Neural progenitor cell (in vitro differentiated cells): ENCODE results near the gene TMEM60. TPM values are rescaled to one million over a fixed set of nuclear protein-coding genes. Genes with fewer than 3 reads are reported as not detected.
A peak's percentile ranks its signal among the peaks of the same experiment; 100 is the strongest.

Experiments used
- DNase-seq: peaks from one replicate; pipeline ENCODE4 v3.0.0-alpha.2; 2016; ENCODE audit warnings: low spot score
- H2AFZ ChIP-seq: fragments of 200-600 bp; sonication (generic); replicated peaks from 2 replicates; pipeline ENCODE4 v1.6.1; 2016; ENCODE audit warnings: antibody characterized with exemption
- H3F3A ChIP-seq: fragments of 200-600 bp; sonication (generic); 2 replicates; pipeline ENCODE4 v1.6.1; 2016; ENCODE audit warnings: antibody characterized with exemption, low read depth
- H3K27ac ChIP-seq: fragments of 200-600 bp; sonication (generic); 2 replicates; pipeline ENCODE4 v1.5.1; 2016; ENCODE audit warnings: mild to moderate bottlenecking
- H3K27me3 ChIP-seq: fragments of 200-600 bp; sonication (generic); 2 replicates; pipeline ENCODE4 v1.6.1; 2016; ENCODE audit warnings: mild to moderate bottlenecking, moderate library complexity
- H3K36me3 ChIP-seq: fragments of 200-600 bp; sonication (generic); 2 replicates; pipeline ENCODE4 v1.5.1; 2016
- H3K4me1 ChIP-seq: fragments of 200-600 bp; sonication (generic); 2 replicates; pipeline ENCODE4 v1.6.1; 2016; ENCODE audit warnings: mixed run types
- H3K4me2 ChIP-seq: fragments of 200-600 bp; sonication (generic); 2 replicates; pipeline ENCODE4 v1.6.1; 2016
- H3K4me3 ChIP-seq: fragments of 200-600 bp; sonication (generic); 2 replicates; pipeline ENCODE4 v1.5.1; 2016
- H3K79me2 ChIP-seq: fragments of 200-600 bp; sonication (generic); 2 replicates; pipeline ENCODE4 v1.6.1; 2016; ENCODE audit warnings: low read depth
- H3K9ac ChIP-seq: fragments of 200-600 bp; sonication (generic); 2 replicates; pipeline ENCODE4 v1.6.1; 2016
- H3K9me3 ChIP-seq: fragments of 200-600 bp; sonication (generic); 2 replicates; pipeline ENCODE4 v1.5.1; 2016; ENCODE audit warnings: low read depth
- H4K20me1 ChIP-seq: fragments of 200-600 bp; sonication (generic); 2 replicates; pipeline ENCODE4 v1.6.1; 2016; ENCODE audit warnings: low read depth
- H3K27ac Mint-ChIP-seq: 3 replicates; pipeline ENCODE4 v1.8.0; 2021; ENCODE audit warnings: mixed read lengths
- H3K27me3 Mint-ChIP-seq: 2 replicates; pipeline ENCODE4 v1.8.0; 2022; ENCODE audit warnings: low read depth, mild to moderate bottlenecking, inconsistent platforms, moderate library complexity, mixed read lengths; ENCODE audit not compliant: insufficient read depth
- H3K36me3 Mint-ChIP-seq: 3 replicates; pipeline ENCODE4 v1.8.0; 2021; ENCODE audit warnings: mixed read lengths
- H3K4me1 Mint-ChIP-seq: 3 replicates; pipeline ENCODE4 v1.8.0; 2021; ENCODE audit warnings: mixed read lengths
- H3K4me3 Mint-ChIP-seq: 3 replicates; pipeline ENCODE4 v1.8.0; 2021; ENCODE audit warnings: mild to moderate bottlenecking, moderate library complexity, mixed read lengths
- H3K9me3 Mint-ChIP-seq: 3 replicates; pipeline ENCODE4 v1.8.0; 2020; ENCODE audit warnings: mixed read lengths
- EZH2 ChIP-seq: fragments of 200-600 bp; sonication (generic); IDR thresholded peaks from 2 replicates; pipeline ENCODE4 v1.6.1; 2017; ENCODE audit warnings: antibody characterized with exemption, mild to moderate bottlenecking, moderate library complexity
- EZH2phosphoT487 ChIP-seq: fragments of 200-600 bp; sonication (generic); IDR thresholded peaks from 2 replicates; pipeline ENCODE4 v1.6.1; 2017; ENCODE audit warnings: antibody characterized with exemption
- total RNA-seq: library from RNA; depleted of rRNA; stranded (reverse); fragments of >200 nt; gene quantifications from 2 replicates; pipeline ENCODE4 v1.2.3, GENCODE V29; 2015; ENCODE audit warnings: low replicate concordance
- TF ChIP-seq, protein P1 (sequence below): fragments of 200-600 bp; sonication (generic); IDR thresholded peaks from 2 replicates; pipeline ENCODE4 v1.5.1; 2017; ENCODE audit warnings: antibody characterized with exemption, mild to moderate bottlenecking

Gene TMEM60, protein sequence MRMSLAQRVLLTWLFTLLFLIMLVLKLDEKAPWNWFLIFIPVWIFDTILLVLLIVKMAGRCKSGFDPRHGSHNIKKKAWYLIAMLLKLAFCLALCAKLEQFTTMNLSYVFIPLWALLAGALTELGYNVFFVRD
- total RNA-seq, result 36.8 and 42.8 TPM in 2 replicates

- peaks cover 88% of the 10 kb centered on the region for H3K79me2 ChIP-seq
- H3K4me1 Mint-ChIP-seq, result peaks cover 26% of the 10 kb centered on the region
Measured at GRCh38 chr7:77798394-77799077, at the start of gene TMEM60, which contains the start of gene PHTF2. Gene TMEM60 (minus strand): TSS chr7:77798434. CDS start chr7:77794373, 4,061 bp downstream. Gene PHTF2 (plus strand): TSS chr7:77798773.

GRCh38 chr7:77846317-77847092, 48.3 kb upstream of the TMEM60 start:
- H3K4me3 ChIP-seq, result no peak overlapping the region
- no peak overlapping the region for H3K27ac ChIP-seq
- H3K36me3 ChIP-seq, result no peaks in the 10 kb centered on the region
- no peak for TF ChIP-seq EZH2phosphoT487
- TF ChIP-seq, protein P1, sequence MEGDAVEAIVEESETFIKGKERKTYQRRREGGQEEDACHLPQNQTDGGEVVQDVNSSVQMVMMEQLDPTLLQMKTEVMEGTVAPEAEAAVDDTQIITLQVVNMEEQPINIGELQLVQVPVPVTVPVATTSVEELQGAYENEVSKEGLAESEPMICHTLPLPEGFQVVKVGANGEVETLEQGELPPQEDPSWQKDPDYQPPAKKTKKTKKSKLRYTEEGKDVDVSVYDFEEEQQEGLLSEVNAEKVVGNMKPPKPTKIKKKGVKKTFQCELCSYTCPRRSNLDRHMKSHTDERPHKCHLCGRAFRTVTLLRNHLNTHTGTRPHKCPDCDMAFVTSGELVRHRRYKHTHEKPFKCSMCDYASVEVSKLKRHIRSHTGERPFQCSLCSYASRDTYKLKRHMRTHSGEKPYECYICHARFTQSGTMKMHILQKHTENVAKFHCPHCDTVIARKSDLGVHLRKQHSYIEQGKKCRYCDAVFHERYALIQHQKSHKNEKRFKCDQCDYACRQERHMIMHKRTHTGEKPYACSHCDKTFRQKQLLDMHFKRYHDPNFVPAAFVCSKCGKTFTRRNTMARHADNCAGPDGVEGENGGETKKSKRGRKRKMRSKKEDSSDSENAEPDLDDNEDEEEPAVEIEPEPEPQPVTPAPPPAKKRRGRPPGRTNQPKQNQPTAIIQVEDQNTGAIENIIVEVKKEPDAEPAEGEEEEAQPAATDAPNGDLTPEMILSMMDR, result no peak
- TF ChIP-seq EZH2, result no peak
- no peaks in the 10 kb centered on the region for H3K9me3 ChIP-seq
- no peaks in the 10 kb centered on the region for H3K79me2 ChIP-seq
- H3K4me2 ChIP-seq, result no peak overlapping the region
- no peaks in the 10 kb centered on the region for H3K4me1 ChIP-seq
- H3F3A ChIP-seq, result no peaks in the 10 kb centered on the region
- H4K20me1 ChIP-seq, result no peaks in the 10 kb centered on the region
- no peak for DNase-seq
- Mint-ChIP-seq H3K36me3 (peaks cover 10% of the 10 kb centered on the region), H3K27ac (no peak overlapping the region), H3K4me3 (no peak overlapping the region), H3K27me3 (no peaks in the 10 kb centered on the region), H3K4me1 (no peaks in the 10 kb centered on the region), H3K9me3 (no peaks in the 10 kb centered on the region)
- no peak overlapping the region for H3K9ac ChIP-seq
- H2AFZ ChIP-seq, result no peak overlapping the region
- no peaks in the 10 kb centered on the region for H3K27me3 ChIP-seq

More at GRCh38 chr7:77798394-77799077, at the start of gene TMEM60, which contains the start of gene PHTF2:
- H2AFZ ChIP-seq, result peak within 1 kb of the TSS; percentile 81
- no peaks in the 10 kb centered on the region for H3K36me3 ChIP-seq
- H3K27ac ChIP-seq, result peak within 1 kb of the TSS; percentile 70
- Mint-ChIP-seq H3K27ac (peak within 1 kb of the TSS; percentile 97), H3K9me3 (peaks cover 2% of the 10 kb centered on the region), H3K27me3 (no peaks in the 10 kb centered on the region), H3K4me3 (peak within 1 kb of the TSS; percentile 98), H3K36me3 (peaks cover 17% of the 10 kb centered on the region)
- H4K20me1 ChIP-seq, result peaks cover 6% of the 10 kb centered on the region
- no peaks in the 10 kb centered on the region for H3K27me3 ChIP-seq
- H3K9ac ChIP-seq, result peak within 1 kb of the TSS; percentile 74
- peak within 1 kb of the TSS; percentile 99 for H3K4me2 ChIP-seq
- no peak for TF ChIP-seq EZH2phosphoT487
- TF ChIP-seq, protein P1, result peak; percentile 62
- H3K4me3 ChIP-seq, result peak within 1 kb of the TSS; percentile 85
- peak; percentile 99 for DNase-seq
- peaks cover 13% of the 10 kb centered on the region for H3K4me1 ChIP-seq
- peaks cover 19% of the 10 kb centered on the region for H3F3A ChIP-seq
- no peaks in the 10 kb centered on the region for H3K9me3 ChIP-seq

DNA sequence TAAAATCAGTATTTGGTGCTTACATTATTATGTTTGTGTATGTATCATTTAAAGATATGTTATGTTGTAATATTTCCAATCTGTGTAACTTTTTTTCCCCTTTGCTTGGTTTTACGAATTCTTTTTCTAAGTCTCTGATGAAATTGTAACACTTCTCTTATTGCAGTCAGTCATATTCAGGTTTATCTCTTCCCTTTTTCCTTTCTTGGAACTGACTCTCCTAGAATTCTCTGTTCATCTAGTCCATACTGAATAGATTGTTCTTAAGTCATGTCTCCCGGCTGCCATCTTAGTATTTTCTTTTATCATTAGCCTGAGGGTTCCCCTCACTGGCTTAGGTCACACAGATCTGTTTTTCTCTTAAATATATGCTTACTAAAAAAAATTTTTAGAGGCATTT, 45.0 kb upstream of the TMEM60 start:
- H3K36me3 ChIP-seq, result no peaks in the 10 kb centered on the region
- Mint-ChIP-seq H3K27me3 (no peaks in the 10 kb centered on the region), H3K4me1 (no peaks in the 10 kb centered on the region), H3K4me3 (no peak overlapping the region), H3K9me3 (no peaks in the 10 kb centered on the region), H3K27ac (no peak overlapping the region), H3K36me3 (no peaks in the 10 kb centered on the region)
- no peaks in the 10 kb centered on the region for H3K27me3 ChIP-seq
- H2AFZ ChIP-seq, result no peak overlapping the region
- H4K20me1 ChIP-seq, result no peaks in the 10 kb centered on the region
- H3K4me2 ChIP-seq, result no peak overlapping the region
- H3F3A ChIP-seq, result no peaks in the 10 kb centered on the region
- H3K27ac ChIP-seq, result no peak overlapping the region
- H3K9ac ChIP-seq, result no peak overlapping the region
- no peak overlapping the region for H3K4me3 ChIP-seq
- H3K4me1 ChIP-seq, result peaks cover 3% of the 10 kb centered on the region
- TF ChIP-seq EZH2 (no peak), EZH2phosphoT487 (no peak)
- TF ChIP-seq, protein P1, result no peak
- no peak for DNase-seq
- H3K79me2 ChIP-seq, result no peaks in the 10 kb centered on the region
- no peaks in the 10 kb centered on the region for H3K9me3 ChIP-seq
